Neutrophil (primary cell): ENCODE measurements around the gene PLEK.

Experiments used
- H3K27ac ChIP-seq: fragments of 200-600 bp; sonication (generic); 2 replicates; pipeline ENCODE4 v1.5.1; 2016; ENCODE audit warnings: mild to moderate bottlenecking, moderate library complexity
- H3K27me3 ChIP-seq: fragments of 200-600 bp; sonication (generic); 2 replicates; pipeline ENCODE4 v1.6.0; 2016; ENCODE audit warnings: mild to moderate bottlenecking
- H3K36me3 ChIP-seq: fragments of 200-600 bp; sonication (generic); 2 replicates; pipeline ENCODE4 v1.5.1; 2017
- H3K4me1 ChIP-seq, 2 experiments: fragments of 200-600 bp in 1 of 2; sonication (generic) in 1 of 2; 1 replicate in 1 of 2; 2 replicates in 1 of 2; pipeline versions ENCODE4 v1.5.1 to v1.6.1; 2013 to 2016; ENCODE audit warnings: low read depth in 1 of 2, low read length in 1 of 2, mild to moderate bottlenecking in 1 of 2, moderate library complexity in 1 of 2; ENCODE audit not compliant: control insufficient read depth in 1 of 2, insufficient read depth in 1 of 2
- H3K4me3 ChIP-seq, 2 experiments: fragments of 200-600 bp in 1 of 2; sonication (generic) in 1 of 2; 1 replicate in 1 of 2; 2 replicates in 1 of 2; pipeline ENCODE4 v1.5.1; 2013 to 2016; ENCODE audit warnings: low read depth in 1 of 2, low read length in 1 of 2, mild to moderate bottlenecking in 1 of 2, moderate library complexity in 1 of 2
- H3K9me3 ChIP-seq: fragments of 200-600 bp; sonication (generic); 2 replicates; pipeline ENCODE4 v1.5.1; 2016
- CTCF ChIP-seq: fragments of 200-600 bp; sonication (generic); IDR thresholded peaks from 2 replicates; pipeline ENCODE4 v1.5.1; 2016; ENCODE audit warnings: antibody characterized with exemption

PLEK gene

GRCh38 chr2:68414452-68414851 is 49.4 kb downstream of the PLEK start:
- Histone ChIP-seq H3K4me1 (peaks cover 17 to 30% of the 10 kb centered on the region in 2 experiments), H3K36me3 (no peaks in the 10 kb centered on the region), H3K27ac (no peak overlapping the region), H3K4me3 (no peak overlapping the region), H3K27me3 (no peaks in the 10 kb centered on the region), H3K9me3 (no peaks in the 10 kb centered on the region)
- no peak for TF ChIP-seq CTCF

- no peaks in the 10 kb centered on the region for H3K9me3 ChIP-seq
- H3K27ac ChIP-seq: no peak overlapping the region
- H3K4me3 ChIP-seq: no peak overlapping the region
- no peaks in the 10 kb centered on the region for H3K36me3 ChIP-seq
- no peaks in the 10 kb centered on the region for H3K27me3 ChIP-seq
- no peak for TF ChIP-seq CTCF
- peaks cover 17 to 33% of the 10 kb centered on the region in 2 experiments for H3K4me1 ChIP-seq
Observed at GRCh38 chr2:68414876-68415275, 49.8 kb downstream of the PLEK start.

GRCh38 chr2:68415521-68415920 is 50.4 kb downstream of the PLEK start:
- TF ChIP-seq CTCF: no peak
- Histone ChIP-seq H3K4me3 (no peak overlapping the region), H3K4me1 (peaks cover 17 to 39% of the 10 kb centered on the region in 2 experiments), H3K9me3 (no peaks in the 10 kb centered on the region), H3K27ac (no peak overlapping the region), H3K27me3 (no peaks in the 10 kb centered on the region), H3K36me3 (no peaks in the 10 kb centered on the region)

- peaks cover 16 to 35% of the 10 kb centered on the region in 2 experiments for H3K4me1 ChIP-seq
- no peak for TF ChIP-seq CTCF
- H3K27ac ChIP-seq: no peak overlapping the region
- H3K9me3 ChIP-seq: no peaks in the 10 kb centered on the region
- H3K27me3 ChIP-seq: no peaks in the 10 kb centered on the region
- H3K36me3 ChIP-seq: no peaks in the 10 kb centered on the region
- H3K4me3 ChIP-seq: no peak overlapping the region
Observed at GRCh38 chr2:68416081-68416675, 51.1 kb downstream of the PLEK start.

- TF ChIP-seq CTCF: no peak
- Histone ChIP-seq H3K27ac (peak overlapping the region; percentile 43), H3K27me3 (no peaks in the 10 kb centered on the region), H3K9me3 (no peaks in the 10 kb centered on the region), H3K36me3 (no peaks in the 10 kb centered on the region), H3K4me1 (peaks cover under 1 to 23% of the 10 kb centered on the region in 2 experiments), H3K4me3 (no peak overlapping the region)
Observed at GRCh38 chr2:68417926-68418325, 52.8 kb downstream of the PLEK start.
